Measurements from ENCODE around the gene TPM4. TPM values are rescaled to one million over a fixed set of nuclear protein-coding genes. Genes with fewer than 3 reads are reported as not detected.

The TPM4 gene
- total and polyA plus RNA-seq, 2 experiments from 2014 or later, result 223 to 288 TPM

GRCh38 chr19:16096280-16096855 lies 20.1 kb downstream of the TPM4 start:
- Histone ChIP-seq H3K9me2 (ENCODE audit: insufficient read depth) (no peaks in the 10 kb centered on the region), H3K4me3 (no peak overlapping the region), H3K27ac (ENCODE audit: low read depth) (no peak overlapping the region), H3F3A (replicated peaks; ENCODE audit: low read depth) (0 out of 2 replicates have a peak, but pooled peaks cover 6% of the 10 kb centered on the region), H3K27me3 (ENCODE audit: insufficient read depth) (no peaks in the 10 kb centered on the region), H4K20me1 (replicated peaks; ENCODE audit: insufficient read depth) (peaks cover 10% of the 10 kb centered on the region; the same call in 1 of the 2 replicates), H3K36me3 (ENCODE audit: insufficient read depth) (peaks cover 81% of the 10 kb centered on the region), H3K4me2 (no peak overlapping the region), H2AFZ (no peak overlapping the region), H3K79me2 (replicated peaks; ENCODE audit: insufficient read depth) (0 out of 2 replicates have a peak, but pooled peaks cover 4% of the 10 kb centered on the region), H3K4me1 (ENCODE audit: insufficient read depth) (no peaks in the 10 kb centered on the region)
- H3K36me3 Mint-ChIP-seq (ENCODE audit: low read depth), result peaks cover 95% of the 10 kb centered on the region
- no peak overlapping the region; the same call in 1 of the 2 replicates for H3K27ac Mint-ChIP-seq
- no peak for ATAC-seq
- peaks cover 4% of the 10 kb centered on the region for H3K27me3 Mint-ChIP-seq (ENCODE audit: insufficient read depth, low read depth, poor library complexity)
- no peaks in the 10 kb centered on the region for H3K9me3 Mint-ChIP-seq
- H3K4me3 Mint-ChIP-seq, result no peak overlapping the region
- no peak for DNase-seq (ENCODE audit: low spot score)
- TF ChIP-seq CREB1 (CRISPR knock-in tag; IDR thresholded peaks at IDR 0.05; ENCODE audit: low read depth), result no peak
- TF ChIP-seq EZH2phosphoT487 (IDR thresholded peaks at IDR 0.05; ENCODE audit: unreplicated experiment), result no peak
- no peak for TF ChIP-seq REST (IDR thresholded peaks at IDR 0.05; ENCODE audit: unreplicated experiment)
- TF ChIP-seq POLR2AphosphoS5 (IDR thresholded peaks at IDR 0.05; ENCODE audit: low read depth), result no peak
- no peak for TF ChIP-seq ETS1 (IDR thresholded peaks at IDR 0.05)
- TF ChIP-seq ZNF114 (CRISPR knock-in tag; IDR thresholded peaks at IDR 0.05), result no peak
- TF ChIP-seq ZNF331 (CRISPR knock-in tag; IDR thresholded peaks at IDR 0.05; ENCODE audit: low read depth), result no peak
- TF ChIP-seq JUNB (IDR thresholded peaks at IDR 0.05; ENCODE audit: unreplicated experiment), result no peak
- no peak for TF ChIP-seq STAT1 (IDR thresholded peaks at IDR 0.05; ENCODE audit: unreplicated experiment)
- TF ChIP-seq CTCF (conservative IDR thresholded peaks at IDR 0.05; ENCODE audit: low read depth in 2 of 2), result no peak
- no peak for TF ChIP-seq ZNF462 (CRISPR knock-in tag; IDR thresholded peaks at IDR 0.05)
- TF ChIP-seq EZH2 (IDR thresholded peaks at IDR 0.05; ENCODE audit: low read depth, unreplicated experiment), result no peak
- TF ChIP-seq NANOG (IDR thresholded peaks at IDR 0.05; ENCODE audit: borderline replicate concordance), result no peak
- no peaks in the 10 kb centered on the region for H3K4me1 Mint-ChIP-seq
